OCI-LY3 (cell line): ENCODE data around the gene AQP10.

ENCODE experiments used
- CTCF ChIP-seq: fragments of 200-600, 300-600 bp; sonication (generic); IDR thresholded peaks from 2 replicates; pipeline ENCODE4 v1.5.1; 2014; ENCODE audit warnings: antibody characterized with exemption, low read length, low read depth
- EZH2phosphoT487 ChIP-seq: fragments of 200-600 bp; shearing (Covaris generic); IDR thresholded peaks from 2 replicates; pipeline ENCODE4 v1.6.1; 2018; ENCODE audit warnings: antibody characterized with exemption, mixed run types, low read depth

GRCh38 chr1:154335025-154335714 is 14.3 kb downstream of the AQP10 start:
- TF ChIP-seq CTCF (peak; percentile 95), EZH2phosphoT487 (no peak)
